Epithelial cell of prostate (primary cell): Measurements from ENCODE around the gene ABITRAM.

Source experiments
- DNase-seq: peaks from one replicate; pipeline ENCODE4 v3.0.0-alpha.2; 2011; ENCODE audit warnings: low read depth, low spot score
- H3K27ac ChIP-seq: fragments of 450-650 bp; 2 replicates; pipeline ENCODE4 v1.5.1; 2017; ENCODE audit warnings: mild to moderate bottlenecking

ABITRAM gene

GRCh38 chr9:108980893-108981292 lies 46.7 kb downstream of the ABITRAM start:
- DNase-seq: no peak

GRCh38 chr9:108983885-108984284 lies 49.7 kb downstream of the ABITRAM start:
- DNase-seq: no peak
- no peak overlapping the region for H3K27ac ChIP-seq

More at GRCh38 chr9:108980893-108981292, 46.7 kb downstream of the ABITRAM start:
- no peak overlapping the region for H3K27ac ChIP-seq
